GM19238 (cell line): ENCODE measurements around the gene E2F6.
A peak's percentile ranks its signal among the peaks of the same experiment; 100 is the strongest.

Experiments
- DNase-seq: peaks from one replicate; pipeline ENCODE4 v3.0.0; 2011; ENCODE audit warnings: low spot score; ENCODE audit not compliant: insufficient read length

The E2F6 gene, protein sequence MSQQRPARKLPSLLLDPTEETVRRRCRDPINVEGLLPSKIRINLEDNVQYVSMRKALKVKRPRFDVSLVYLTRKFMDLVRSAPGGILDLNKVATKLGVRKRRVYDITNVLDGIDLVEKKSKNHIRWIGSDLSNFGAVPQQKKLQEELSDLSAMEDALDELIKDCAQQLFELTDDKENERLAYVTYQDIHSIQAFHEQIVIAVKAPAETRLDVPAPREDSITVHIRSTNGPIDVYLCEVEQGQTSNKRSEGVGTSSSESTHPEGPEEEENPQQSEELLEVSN

GRCh38 chr2:11465485-11466306 lies at the start of gene E2F6:
TSS of gene E2F6 (minus strand) at chr2:11466161. CDS start at chr2:11465879, 282 bp downstream.
- peak; percentile 83 for DNase-seq

GRCh38 chr2:11515490-11515981 lies 49.6 kb upstream of the E2F6 start:
- DNase-seq = no peak

DNA sequence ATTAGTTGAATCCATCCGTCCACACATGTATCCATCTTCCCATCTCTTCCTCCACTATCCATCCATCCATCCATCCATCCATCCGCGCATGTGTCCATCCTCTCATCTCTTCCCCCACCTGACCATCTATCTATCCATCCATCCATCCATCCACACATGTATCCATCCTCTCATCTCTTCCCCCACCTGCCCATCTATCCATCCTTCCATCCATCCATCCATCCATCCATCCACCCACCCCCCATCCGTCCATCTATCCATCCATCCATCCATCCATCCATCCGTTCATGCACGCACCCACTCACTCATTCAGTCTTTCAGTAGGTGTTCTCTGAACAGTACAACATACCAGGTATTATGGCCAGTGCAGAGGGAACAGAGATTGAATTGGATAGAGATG lies 48.9 kb upstream of the E2F6 start:
- DNase-seq = no peak

DNA sequence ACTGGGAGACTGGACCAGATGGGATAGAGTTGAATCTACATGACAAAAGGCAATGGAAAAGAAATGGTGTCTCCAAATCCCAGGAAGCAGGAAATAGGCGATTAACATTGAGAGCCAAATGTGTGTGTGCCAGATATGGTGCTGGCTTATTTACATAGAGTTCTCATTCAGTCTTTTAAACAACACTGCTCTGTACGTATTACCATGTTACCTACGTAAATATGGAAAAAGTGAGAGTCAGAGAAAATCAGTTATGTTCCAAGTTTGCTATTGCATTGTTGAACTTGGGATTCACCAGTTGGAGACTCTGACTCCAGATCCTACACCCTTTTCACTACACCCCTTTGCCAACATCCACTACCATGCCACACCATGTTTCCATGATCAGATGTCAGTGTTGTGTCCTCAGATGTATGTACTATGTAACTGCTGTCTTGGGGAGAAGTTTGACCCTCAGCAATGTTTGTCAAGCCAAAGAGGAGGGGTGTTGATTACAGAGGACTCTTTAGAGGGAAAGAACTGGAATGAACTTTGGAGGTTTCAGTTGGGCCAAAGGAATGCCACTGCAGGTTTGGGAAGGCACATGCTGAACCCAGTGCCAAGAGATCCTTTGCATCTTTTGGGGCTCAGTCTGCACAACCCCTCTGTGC lies 48.2 kb upstream of the E2F6 start:
- DNase-seq = no peak

GRCh38 chr2:11513319-11513718 lies 47.4 kb upstream of the E2F6 start:
- DNase-seq = no peak

- DNase-seq = no peak
These were observed 46.5 kb upstream of the E2F6 start for GRCh38 chr2:11512431-11512830.

DNA sequence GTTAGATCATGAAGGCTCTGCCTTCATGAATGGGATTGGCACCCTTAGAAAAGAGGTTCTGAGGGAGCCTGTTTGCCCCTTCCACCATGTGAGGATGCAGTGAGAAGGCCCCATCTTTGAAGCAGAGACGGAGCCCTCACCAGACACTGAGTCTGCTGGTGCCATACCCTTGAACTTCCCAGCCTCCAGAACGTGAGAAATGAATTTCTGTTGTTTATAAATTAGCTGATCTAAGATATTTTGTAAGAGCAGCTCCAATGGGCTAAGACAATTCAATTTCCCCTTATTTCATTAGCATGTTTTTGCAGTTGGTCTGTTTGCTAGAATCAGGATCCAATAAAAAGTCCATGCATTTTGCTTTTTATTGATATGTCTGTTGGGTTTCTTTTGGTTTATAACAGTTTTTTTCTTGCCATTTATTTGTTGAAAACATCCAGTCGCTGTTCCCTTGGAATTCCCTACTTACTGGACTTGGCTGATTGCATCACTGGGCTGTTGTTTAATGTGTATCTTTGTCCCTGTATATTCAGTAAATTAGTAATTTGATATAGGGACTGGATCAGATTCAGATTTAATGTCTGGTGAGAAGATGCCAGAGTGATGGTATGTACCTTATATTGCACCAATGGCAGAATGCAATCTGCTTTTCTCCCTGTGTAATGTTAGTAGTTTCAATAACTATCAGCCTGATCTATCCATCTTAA lies 43.8 kb upstream of the E2F6 start:
- no peak for DNase-seq

GRCh38 chr2:11508279-11508678 lies 42.3 kb upstream of the E2F6 start:
- no peak for DNase-seq

GRCh38 chr2:11507517-11507916 lies 41.6 kb upstream of the E2F6 start:
- no peak for DNase-seq

DNA sequence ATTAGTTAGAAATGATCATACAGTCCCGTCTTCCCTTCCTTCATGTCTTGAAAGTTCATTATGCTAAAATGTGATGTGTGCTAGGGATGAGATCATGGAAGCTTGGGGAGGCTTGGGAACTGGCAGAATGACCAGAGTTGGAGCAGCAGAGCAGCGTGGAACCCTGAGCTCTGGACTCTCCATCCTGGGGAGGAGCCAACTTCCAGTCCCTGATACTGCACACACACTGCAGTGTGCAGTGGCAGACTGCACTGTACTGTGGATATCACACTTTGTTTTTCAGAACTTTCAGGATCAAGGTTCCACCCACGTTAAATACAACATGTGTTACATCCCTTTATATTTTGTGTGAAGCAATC lies 40.6 kb upstream of the E2F6 start:
- no peak for DNase-seq

DNA sequence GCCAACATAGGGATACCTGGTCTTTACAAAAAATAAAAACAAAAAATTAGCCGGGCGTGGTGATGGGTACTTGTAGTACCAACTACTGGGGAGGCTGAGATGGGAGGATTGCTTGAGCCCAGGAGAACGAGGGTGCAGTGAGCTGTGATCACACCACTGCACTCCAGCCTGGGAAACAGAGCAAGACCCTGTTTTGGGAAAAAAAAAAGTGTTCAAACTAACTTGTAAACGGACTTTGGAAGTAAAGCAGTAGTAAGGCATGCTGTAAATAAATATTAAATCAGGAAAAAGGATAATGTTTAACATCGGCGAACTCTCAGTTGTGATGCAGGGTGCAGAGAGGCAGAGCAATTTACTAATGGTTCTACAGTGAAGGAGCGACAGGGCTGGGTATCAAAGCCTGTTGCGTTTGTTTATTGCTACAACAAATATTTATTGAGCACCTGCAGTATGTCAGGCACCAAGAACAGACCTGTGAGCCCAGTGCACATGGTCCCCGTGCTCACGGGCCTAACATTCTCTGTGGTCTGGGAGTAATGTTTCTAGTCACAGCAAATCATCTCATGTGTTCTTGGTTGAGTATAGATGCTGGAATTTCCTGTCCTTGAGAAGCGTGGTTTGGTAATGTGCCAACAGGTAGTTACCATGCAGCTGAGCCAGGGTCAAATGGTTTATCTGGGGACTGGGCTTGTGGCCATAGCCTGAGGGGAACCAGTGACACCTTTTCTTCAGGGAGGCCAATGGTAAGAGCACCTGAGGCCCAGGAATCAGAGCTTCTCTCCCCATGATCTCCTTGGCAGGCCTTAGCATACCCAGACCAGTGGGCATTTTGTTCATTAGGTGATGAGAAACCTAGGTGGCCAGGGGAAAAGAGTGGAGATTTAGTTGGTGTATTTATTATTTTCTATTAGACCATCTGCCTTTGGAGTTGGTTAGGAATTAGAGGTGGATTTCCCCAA lies 40.0 kb upstream of the E2F6 start:
- DNase-seq = no peak

DNA sequence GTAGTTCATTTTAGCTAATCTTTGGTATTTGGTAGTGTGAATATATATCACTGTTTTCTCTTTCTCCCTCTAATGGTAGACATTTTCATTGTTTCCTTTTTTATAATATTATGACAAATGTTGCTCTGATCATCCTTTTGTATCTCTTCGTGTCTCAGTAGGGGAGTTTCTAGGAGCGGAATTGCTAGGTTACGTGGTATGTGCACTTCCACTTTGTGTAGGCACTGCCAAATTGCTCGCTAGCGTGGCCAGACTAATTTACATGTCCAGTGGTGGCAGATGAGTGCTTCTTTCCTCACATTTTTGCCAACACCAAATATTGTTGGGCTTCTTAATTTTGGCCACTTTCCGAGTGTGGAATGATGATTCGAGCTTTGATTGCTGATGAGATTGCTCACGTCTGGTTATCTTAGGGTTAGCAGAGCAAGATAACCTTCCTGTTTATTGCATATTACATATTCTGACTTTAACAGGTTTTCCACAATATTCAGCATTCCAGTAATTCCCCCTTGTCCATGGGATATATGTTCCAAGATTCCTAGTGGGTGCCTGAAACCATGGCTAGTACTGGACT lies 37.5 kb upstream of the E2F6 start:
- no peak for DNase-seq

DNA sequence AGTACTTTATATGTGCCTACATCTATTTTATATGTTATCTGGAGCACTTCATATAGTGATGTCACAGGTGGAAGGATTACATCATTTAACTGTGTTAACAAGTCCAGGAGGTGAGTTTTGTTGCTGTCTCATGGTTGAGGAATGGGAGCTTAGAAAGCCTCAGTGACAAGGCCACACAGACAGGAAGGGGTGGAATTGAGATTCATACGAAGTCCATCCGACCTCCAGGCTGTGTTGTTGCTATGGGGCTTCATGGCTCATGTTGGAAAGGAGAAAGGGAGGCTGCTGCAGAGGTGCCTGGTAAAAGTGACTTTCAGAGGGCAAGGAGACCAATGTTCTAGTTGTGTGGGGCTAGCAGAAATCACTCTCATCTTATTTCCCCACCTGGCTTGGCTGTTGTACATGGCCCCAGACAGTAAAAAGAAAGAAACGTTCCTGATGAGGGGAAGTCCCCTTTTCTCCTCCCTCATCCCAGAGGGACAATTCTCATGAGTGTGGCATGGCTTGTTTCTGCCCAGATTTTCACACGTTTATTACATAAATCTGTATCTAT lies 36.9 kb upstream of the E2F6 start:
- DNase-seq = no peak

DNA sequence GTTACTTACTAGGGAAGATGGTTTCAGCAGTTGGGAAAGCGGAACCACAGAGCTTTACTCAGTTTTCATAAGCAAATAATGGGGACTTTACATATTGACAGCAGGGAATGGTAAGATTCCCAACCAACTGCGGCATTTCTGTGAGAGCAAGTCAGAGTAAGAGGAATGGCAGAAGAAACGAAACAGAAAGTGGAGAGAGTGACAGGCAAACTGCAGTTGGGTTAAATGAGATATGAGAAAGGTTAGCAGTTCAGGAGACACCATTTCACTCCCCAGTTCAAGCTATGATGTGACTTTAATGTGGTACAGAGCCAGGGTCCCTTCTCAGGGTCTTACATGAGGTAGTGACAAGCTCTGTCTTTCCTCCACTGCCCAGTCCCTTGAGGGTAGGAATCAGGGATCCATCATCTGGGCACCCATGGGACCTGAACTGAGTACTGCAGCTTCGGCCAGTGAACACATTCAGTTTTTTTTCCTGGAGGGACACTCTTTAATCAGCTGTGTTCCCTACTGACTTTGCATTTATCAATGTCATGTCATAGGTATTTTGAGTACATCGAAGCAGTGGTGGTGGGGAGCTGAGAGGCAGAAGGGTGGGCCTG lies 34.8 kb upstream of the E2F6 start:
- DNase-seq = no peak

DNA sequence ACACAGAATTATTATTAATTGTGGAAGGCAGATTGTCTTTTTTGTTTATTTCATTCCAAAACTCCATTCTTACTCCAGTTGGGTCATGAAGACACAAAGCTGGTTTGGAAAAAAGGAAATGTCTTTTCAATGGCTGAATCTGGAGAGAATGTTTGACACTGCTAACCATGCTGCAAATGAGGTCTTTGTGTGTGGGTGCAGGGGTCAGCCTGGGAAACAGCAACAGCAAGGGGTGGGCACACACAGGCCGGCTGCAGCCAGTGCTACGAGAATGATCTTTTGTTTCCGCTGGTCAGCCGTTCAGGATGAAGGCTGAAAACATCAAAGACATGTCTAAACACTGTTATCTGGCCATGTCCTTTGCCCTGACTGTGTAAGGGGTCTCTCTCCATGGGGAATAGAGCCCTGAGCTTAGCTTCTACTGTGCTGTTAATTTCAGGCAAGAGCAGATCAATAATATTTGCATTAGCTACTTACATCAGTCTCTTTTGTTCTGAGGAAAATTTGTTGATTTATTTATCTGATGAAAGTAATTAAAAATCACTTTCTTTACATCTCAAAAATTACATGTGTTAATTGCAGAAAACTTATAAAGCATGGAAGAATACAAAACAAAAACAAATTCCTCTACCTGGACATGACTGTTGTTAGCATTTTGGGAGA lies 33.3 kb upstream of the E2F6 start:
- DNase-seq = no peak

- DNase-seq = no peak
These were observed 32.6 kb upstream of the E2F6 start for GRCh38 chr2:11498543-11499034.

DNA sequence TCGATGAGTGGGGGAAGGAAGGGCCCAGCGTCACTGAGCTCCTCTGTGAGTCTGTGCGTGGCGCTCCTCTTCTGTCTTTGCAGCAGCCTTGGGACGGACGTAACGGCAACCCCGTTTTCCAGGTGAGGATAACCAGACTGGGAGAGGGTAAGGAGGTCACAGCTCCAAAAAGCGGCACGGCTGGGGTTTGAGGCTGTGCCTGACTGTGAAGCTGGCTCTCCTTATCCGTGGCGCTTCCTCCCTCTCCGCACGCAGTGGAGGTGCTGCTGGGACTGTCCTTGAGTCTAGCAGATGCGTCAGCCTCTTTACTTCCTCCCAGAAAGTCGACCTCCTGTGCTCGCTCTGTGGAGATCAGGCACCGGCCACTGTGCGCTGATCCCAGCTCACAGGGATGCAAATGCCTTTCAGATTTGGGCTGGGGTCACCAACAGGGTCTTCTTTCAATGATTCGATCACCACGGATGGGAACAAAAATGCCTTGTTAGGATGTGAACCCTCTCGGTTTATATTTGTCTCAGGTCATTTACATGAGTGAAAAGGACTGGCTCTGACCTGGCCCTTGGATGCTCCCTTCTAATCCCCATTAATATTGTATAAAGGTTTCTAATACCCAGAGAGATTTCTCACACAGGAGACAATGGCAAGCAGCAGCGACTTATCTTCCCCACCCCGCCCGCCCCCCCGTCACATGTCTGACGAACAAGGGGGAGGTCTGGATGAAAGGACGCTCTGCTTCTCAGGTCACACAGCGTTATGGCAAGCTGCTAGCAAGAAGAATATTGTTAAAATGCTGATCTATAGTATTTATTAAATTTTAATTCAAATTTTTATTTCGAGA lies 30.1 kb upstream of the E2F6 start:
- DNase-seq = no peak

GRCh38 chr2:11494310-11494709 lies 28.3 kb upstream of the E2F6 start:
- DNase-seq = no peak
